A549 treated with CpdA at 1 μM for 4 hours (cell line): Measurements from ENCODE around the gene DEFB129. TPM values are rescaled to one million over a fixed set of nuclear protein-coding genes. Genes with fewer than 3 reads are reported as not detected.

ENCODE experiments used
- total RNA-seq: library from RNA; stranded (reverse); fragments of 200-300 nt; extraction: Qiagen RNA extraction; gene quantifications from 5 replicates; pipeline ENCODE4 v1.2.3, GENCODE V29; 2022; ENCODE audit warnings: low read depth

DEFB129 gene
- total RNA-seq: not detected in 5 replicates

GRCh38 chr20:226958-227357, at the start of gene DEFB129:
Gene DEFB129 (plus strand): TSS chr20:227258. CDS start chr20:227289, 31 bp downstream.

GRCh38 chr20:189611-190010, 37.4 kb upstream of the DEFB129 start, which contains the start of gene DEFB128:
Gene DEFB128 (minus strand): TSS chr20:189711. CDS start chr20:189623, 88 bp downstream.

GRCh38 chr20:257419-257818, 30.4 kb downstream of the DEFB129 start, which contains the start of gene DEFB132:
Gene DEFB132 (plus strand): TSS chr20:257724. CDS start chr20:257779, 55 bp downstream.

Other genes with a start within 250 kb of the DEFB129 start
- gene DEFB125, start 139.6 kb upstream of the DEFB129 start, total RNA-seq: not detected in 5 replicates
- gene DEFB126, start 84.7 kb upstream of the DEFB129 start, total RNA-seq: not detected in 5 replicates
- gene DEFB127, start 69.8 kb upstream of the DEFB129 start, total RNA-seq: not detected in 5 replicates
- gene DEFB128, start 37.5 kb upstream of the DEFB129 start, total RNA-seq: not detected in 5 replicates
- not detected in 5 replicates for gene DEFB132, start 30.5 kb downstream of the DEFB129 start, total RNA-seq
- gene C20orf96, start 63.5 kb downstream of the DEFB129 start, total RNA-seq: 10.5 to 11.8 TPM (median 10.9 TPM) in 5 replicates
- gene ZCCHC3, start 70.3 kb downstream of the DEFB129 start, total RNA-seq: 18.6 to 22.8 TPM (median 20.8 TPM) in 5 replicates
- 17.3 to 28.9 TPM (median 27.9 TPM) in 5 replicates for gene SOX12, start 98.3 kb downstream of the DEFB129 start, total RNA-seq
- gene NRSN2, start 119.9 kb downstream of the DEFB129 start, total RNA-seq: 56.4 to 63.1 TPM (median 60.3 TPM) in 5 replicates
- gene TRIB3, start 153.5 kb downstream of the DEFB129 start, total RNA-seq: 40.2 to 53.1 TPM (median 51.9 TPM) in 5 replicates
- gene RBCK1, start 181.0 kb downstream of the DEFB129 start, total RNA-seq: 105 to 149 TPM (median 141 TPM) in 5 replicates
- gene TBC1D20, start 235.3 kb downstream of the DEFB129 start, total RNA-seq: 33.0 to 37.0 TPM (median 35.0 TPM) in 5 replicates